GM18520 (cell line): ENCODE data around the gene CD9.

ENCODE experiments used
- ATAC-seq: cut with Tn5 transposase; IDR thresholded peaks from one replicate; pipeline ENCODE4 v1.9.1; 2021; ENCODE audit not compliant: unreplicated experiment

CD9 gene

GRCh38 chr12:6218347-6218925, 18.2 kb downstream of the CD9 start:
- no peak for ATAC-seq

DNA sequence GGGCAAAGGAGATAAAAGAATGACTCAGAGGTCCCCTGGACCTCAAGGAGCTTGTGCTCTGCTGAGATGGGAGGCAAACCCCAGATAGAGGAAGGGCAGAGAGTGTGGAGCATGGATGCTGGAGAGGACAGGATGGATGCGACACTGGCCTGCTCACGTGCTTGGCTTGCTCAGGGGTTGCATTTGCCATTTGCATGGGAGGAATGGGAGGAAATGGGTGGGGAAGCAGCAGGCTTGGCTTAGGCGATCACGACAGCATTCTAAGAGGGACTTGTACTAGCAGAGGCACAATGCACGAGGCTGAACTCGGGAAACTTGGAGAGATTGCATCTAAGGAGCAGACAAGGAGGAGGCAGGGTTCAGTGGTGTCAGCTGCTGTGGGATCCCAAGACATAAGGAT, 19.8 kb downstream of the CD9 start:
- ATAC-seq: no peak

- no peak for ATAC-seq
Observed at GRCh38 chr12:6221146-6221545, 20.9 kb downstream of the CD9 start.

- ATAC-seq: no peak
Observed at GRCh38 chr12:6222078-6222654, 22.0 kb downstream of the CD9 start.

- ATAC-seq: no peak
Observed at GRCh38 chr12:6223545-6223944, 23.3 kb downstream of the CD9 start.

DNA sequence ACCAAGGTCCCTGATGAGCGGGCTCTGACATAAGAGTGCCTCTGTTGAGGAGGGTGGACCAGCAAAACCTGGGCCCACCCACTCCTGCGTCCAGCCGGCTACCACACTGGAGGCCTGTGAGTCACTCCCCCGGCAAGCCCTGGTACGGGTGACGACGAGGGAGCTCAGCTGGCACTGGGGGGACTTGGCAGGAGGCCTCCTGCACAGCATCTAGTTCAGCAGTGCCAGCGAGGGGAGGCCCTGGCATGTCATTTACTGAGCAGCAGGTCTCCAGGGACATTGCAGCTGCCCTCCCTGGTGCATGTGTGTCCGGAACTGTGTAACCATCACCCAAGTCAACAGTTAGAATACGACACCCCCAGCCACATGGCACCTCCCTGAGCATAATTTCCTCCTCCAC, 24.4 kb downstream of the CD9 start:
- no peak for ATAC-seq

GRCh38 chr12:6225630-6226001, 25.4 kb downstream of the CD9 start:
- ATAC-seq: no peak

DNA sequence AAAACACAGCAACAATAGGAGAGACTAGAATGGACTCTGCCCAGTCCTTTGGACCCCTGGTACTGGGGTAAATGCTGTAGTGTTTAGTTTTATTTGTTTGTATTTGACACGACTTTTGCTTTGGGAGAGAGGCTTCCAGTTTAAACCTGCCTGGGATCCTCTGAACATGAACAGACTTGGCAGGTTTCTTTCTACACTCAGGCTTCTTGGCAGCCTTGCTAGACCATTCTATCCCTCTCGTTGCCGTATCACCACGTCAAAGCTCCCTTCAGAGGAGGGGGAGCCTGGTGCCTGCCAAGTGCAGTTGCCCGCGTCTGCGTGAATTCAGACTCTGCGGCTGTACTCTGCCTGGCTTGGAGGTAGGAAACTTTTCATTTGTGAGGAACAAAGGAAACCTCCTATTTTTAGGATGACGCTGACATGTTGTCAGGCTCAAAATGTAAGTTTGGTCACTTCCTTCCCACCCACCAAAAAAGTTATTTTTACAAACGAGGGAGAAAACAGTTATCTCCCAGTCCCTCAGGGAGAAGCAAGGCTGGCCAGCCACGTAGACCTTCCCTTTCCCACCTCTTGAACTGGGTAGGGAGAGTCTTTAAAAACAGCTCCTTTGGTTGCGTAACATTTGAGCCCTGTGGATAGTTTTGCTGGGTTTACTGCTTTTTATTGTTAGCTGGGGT, 25.9 kb downstream of the CD9 start:
- no peak for ATAC-seq

GRCh38 chr12:6226679-6227051, 26.5 kb downstream of the CD9 start:
- no peak for ATAC-seq

DNA sequence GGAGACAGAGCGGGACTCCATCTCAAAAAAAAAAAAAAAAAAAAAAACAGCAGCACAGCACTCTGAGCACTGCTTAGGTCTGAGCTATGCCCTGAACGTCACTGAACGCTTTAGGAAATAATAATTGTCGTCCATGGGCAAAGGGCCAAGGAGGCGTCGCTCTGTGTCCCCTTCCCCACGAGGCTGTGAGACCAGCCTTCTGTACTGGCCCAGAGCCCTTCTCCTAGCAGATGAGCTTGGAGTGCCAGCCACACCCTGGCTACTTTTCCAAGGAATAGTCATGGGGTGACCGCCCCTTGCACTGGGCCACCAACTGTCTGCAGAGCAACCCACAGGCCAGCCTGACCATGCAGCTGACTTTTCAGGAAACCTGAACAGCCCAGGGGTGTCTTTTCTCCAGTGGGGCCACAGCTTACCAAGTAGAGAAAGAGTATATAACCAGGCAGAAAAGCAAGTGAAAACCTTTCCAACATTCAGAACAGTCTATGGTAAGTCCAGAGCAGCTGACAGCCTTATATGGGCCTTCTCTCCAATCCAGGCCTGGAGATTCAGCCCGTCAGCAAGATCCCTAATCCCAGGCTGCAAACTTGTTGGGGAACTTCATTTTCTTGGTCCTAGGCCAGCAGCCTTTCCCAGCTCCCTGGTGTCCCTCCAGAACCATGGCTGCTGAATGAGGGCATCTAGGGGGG, 28.5 kb downstream of the CD9 start:
- no peak for ATAC-seq

DNA sequence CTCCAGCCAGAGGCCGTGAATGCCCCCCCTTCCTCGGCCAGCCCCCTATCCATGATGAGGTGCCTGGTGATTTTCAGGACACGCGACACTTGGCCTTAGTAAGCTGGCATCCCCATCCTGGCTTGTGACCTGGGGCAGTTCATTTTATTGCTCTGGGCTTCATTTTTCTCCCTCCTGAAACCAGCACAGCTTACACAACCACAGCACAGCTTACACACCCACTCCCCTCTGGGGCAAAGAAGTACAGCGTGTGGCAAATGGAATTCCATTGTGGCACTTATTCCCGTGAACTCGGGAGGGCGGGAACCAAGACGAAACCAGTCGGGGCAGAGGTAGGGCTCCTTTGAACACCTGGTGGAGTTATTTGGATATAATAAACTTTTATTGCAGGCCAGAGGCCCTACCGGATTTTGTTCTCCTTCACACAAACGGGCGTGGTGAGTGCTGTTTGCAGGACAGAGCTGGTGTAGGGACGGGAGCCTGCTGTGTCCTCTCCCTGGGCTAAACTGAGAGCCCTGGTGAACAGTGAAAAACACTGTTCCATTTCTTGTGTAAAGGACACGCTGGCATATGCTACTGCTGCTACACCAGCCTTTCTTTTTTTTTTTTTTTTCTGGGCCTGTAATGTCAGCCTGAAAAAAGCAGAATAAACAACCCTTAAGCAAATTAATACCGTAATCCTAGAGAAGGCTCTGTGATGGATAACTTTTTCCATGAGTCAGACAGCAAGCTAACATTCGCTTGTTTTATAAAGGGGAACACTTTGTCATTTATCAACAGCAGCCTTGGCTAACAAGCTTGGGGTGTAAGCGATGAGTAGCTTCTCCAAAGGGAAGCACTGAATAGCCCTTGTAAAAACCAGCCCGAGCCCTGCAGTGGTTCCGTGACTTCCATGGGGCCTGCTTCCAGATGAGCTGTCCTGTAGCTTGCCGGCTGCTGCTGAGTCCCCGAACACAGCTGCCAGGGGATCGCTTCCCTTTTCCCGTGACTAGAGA, 29.3 kb downstream of the CD9 start:
- ATAC-seq: no peak

DNA sequence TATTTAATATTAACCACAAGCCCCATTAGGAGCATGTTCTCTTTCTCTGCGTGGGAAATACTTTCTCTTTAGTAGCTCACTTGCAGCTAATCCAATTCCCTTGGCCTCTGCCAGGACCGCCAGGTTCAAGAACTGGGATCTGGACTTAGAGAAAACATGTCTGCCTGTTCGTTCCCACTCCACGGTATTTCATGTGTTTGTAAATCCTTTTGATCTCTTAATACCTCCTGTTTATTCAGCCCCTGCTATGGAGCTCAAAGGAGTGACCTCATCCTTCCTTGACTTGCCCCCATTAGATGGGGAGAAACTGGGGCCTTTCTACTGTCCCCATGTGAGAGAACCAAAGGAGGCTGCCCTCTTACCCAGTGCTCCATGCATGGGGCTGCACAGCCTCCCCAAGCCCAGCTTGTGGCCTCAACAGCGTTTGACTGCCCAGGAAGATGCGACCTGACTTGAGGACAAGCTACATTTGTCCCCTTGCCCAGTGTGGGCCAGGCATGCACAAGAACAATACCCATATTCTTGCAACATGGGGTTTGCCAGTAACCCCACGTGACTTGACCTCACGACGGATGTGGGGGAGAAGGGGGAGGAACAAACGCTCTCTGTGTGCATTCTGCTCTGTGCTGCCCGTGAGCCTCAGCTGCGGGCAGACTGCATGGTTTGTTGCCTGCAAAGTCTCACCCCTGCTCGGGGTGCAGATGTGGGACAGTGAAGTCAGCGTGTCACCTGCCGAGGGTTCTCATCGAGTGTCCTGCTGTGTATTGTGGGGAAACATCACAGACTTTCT, 30.3 kb downstream of the CD9 start:
- peak; percentile 61 for ATAC-seq

DNA sequence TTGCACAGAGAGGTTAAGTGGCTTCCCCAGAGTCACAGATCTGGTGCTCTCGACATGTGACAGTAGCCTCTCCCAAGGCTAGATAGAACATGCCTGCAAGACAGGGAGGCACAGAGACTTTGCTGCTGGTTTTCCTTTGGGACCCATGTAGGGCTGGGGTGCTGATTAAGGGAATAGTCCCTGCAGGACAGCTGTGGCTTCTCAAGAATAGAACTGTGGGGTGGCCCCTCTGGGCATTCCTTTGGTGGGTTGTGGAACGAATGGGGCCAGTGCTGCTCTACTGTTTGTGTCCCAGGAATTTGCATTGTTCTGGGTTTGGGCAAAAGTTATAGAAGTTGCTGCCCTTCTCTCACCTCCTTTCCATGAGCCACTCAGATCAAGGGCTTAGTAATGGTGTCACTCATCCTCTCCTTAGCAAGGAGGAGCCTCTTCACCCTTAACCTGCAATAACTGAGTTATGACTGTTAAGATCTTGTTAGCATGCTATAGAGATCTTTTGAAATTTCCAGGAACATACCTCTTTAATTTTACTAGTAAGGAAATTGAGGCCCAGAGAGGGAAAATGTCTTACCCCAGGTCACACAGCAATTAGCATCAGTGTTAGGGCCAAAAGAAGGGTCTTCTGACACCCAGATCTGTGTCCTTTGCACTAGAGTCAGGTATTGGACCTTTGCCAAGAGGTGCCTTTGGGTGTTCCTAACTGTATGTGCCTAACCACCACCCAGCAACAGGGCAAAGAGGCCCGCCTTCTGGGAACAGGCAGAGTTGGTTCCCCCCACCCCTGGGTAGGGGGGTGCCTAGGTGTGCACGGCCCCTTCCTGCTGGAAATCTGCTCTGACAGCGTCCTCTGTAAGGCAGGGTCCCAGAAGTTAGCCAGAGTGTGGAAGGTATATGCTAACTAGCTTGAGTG, 31.4 kb downstream of the CD9 start:
- no peak for ATAC-seq

GRCh38 chr12:6233121-6233971, 33.1 kb downstream of the CD9 start:
- no peak for ATAC-seq

DNA sequence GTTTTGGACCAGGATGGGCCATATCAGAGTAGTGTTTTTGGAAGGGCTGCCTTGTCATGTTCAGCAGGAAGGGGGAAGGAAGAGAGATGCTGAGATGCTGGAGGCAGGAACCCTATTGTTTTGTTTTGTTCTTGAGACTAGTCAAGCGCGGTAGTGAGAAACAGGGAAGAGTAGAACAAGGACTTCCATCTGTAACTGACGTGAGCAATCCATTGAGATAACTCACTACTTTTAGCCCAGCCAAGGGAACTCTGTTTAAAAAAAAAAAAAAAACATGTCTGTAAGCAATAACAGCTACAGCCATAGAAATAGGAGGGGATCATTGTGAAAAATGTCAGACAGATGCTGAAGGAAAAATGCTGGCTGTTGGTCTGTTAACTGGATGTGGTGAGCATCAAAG, 34.0 kb downstream of the CD9 start:
- ATAC-seq: no peak

- no peak for ATAC-seq
Observed at GRCh38 chr12:6234906-6235305, 34.7 kb downstream of the CD9 start.

DNA sequence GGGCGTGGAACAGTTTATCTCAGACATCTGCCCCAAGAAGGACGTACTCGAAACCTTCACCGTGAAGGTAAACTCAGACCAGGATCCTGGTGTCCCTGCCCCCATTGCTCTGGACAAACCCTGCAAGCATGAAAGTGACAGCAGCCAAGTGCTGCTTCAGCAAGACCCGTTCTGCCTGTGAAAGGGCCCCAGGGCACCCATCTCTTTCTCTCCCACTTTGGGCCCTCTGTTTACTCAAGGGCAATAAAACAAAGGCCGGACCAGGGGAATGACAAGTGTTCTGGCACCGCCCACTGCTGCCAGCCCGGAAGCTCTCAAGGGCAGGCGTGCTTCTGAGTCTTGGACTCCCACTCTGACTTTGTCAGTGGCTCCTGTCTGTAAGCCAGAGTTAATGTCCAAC, 35.3 kb downstream of the CD9 start:
- no peak for ATAC-seq

DNA sequence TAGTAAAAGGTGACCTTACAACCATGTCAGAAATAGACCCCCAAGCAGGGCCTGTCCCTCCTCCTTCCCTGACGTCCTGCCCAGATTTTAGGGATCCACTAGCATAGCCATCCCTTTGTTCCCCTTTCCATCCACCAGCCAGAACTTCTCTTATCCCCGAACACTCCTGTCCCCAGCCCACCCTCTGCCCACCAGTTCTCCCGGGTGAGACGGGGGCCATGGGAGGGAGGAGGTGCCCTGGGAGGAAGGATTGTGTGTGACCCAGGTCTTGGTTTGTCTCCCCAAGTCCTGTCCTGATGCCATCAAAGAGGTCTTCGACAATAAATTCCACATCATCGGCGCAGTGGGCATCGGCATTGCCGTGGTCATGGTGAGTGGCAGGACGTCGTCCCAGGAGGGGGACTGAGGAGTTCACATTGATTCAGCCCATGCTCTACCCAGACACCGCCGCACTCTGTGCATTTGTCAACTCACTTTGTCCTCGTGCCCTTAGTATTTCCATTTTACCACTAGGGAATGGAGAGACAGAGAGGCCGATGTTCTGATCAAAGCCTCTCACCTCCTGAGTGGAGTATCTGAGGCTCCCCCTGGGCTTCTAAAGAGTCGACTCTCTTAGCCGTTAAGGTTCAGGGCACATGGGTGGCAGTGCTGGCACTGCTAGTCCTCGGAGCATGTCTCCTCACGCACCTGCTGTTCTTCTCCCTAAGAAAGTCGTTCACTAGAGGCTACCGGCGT, 35.9 kb downstream of the CD9 start:
- no peak for ATAC-seq
